AG04449 (cell line): ENCODE data around the gene LRBA.

ENCODE experiments used
- CTCF ChIA-PET: fragments of 350-600 bp; formaldehyde crosslinking; extraction: SDS; loops from one replicate; lab custom pipeline; 2021; ENCODE audit warnings: antibody characterized with exemption; lab: Yijun Ruan, JAX
- POLR2A ChIA-PET: fragments of 400-600, 350-600 bp; formaldehyde crosslinking; extraction: SDS; loops from one replicate; lab custom pipeline; 2020; ENCODE audit warnings: antibody characterized with exemption, inconsistent platforms; lab: Yijun Ruan, JAX
- DNase-seq: peaks from one replicate; pipeline ENCODE4 v3.0.0-alpha.2; 2010; ENCODE audit warnings: low read depth, low spot score
- H3K4me3 ChIP-seq: 2 replicates; pipeline ENCODE4 v1.5.1; 2011; ENCODE audit warnings: low read depth, mild to moderate bottlenecking, control low read depth, low read length
- CTCF ChIP-seq: IDR thresholded peaks from one replicate; pipeline ENCODE4 v1.5.1; 2011; ENCODE audit warnings: mild to moderate bottlenecking, moderate library complexity, low read length, control low read depth, inconsistent platforms; ENCODE audit not compliant: insufficient read depth; ENCODE audit errors: missing control alignments

The LRBA gene

GRCh38 chr4:150782311-150782710, 232.8 kb downstream of the LRBA start:
- POLR2A ChIA-PET = no interaction called here
- no peak for DNase-seq
- no peak for TF ChIP-seq CTCF
- no peak overlapping the region for H3K4me3 ChIP-seq
- CTCF ChIA-PET = no interaction called here

- no peak for TF ChIP-seq CTCF
- no peak overlapping the region for H3K4me3 ChIP-seq
- DNase-seq = no peak
- POLR2A ChIA-PET = no interaction called here
- CTCF ChIA-PET = no interaction called here
Measured at GRCh38 chr4:150781191-150781590, 233.9 kb downstream of the LRBA start.

GRCh38 chr4:150779707-150780106, 235.4 kb downstream of the LRBA start:
- ChIA-PET POLR2A (no interaction called here), CTCF (interaction anchor here (0.8 kb wide), 1 partner anchor 14 kb away, joined by 3 read pairs; no protein-coding TSS in a partner anchor)
- no peak for DNase-seq
- no peak overlapping the region for H3K4me3 ChIP-seq
- no peak for TF ChIP-seq CTCF

- no peak overlapping the region for H3K4me3 ChIP-seq
- CTCF ChIA-PET = no interaction called here
- POLR2A ChIA-PET = no interaction called here
- no peak for DNase-seq
- no peak for TF ChIP-seq CTCF
Measured at GRCh38 chr4:150773729-150774449, 241.2 kb downstream of the LRBA start.

- CTCF ChIA-PET = no interaction called here
- POLR2A ChIA-PET = no interaction called here
- no peak for DNase-seq
- no peak for TF ChIP-seq CTCF
- no peak overlapping the region for H3K4me3 ChIP-seq
Measured at GRCh38 chr4:150773032-150773431, 242.1 kb downstream of the LRBA start.

GRCh38 chr4:150771382-150771781, 243.7 kb downstream of the LRBA start:
- ChIA-PET CTCF (no interaction called here), POLR2A (no interaction called here)
- DNase-seq = no peak
- H3K4me3 ChIP-seq = no peak overlapping the region
- no peak for TF ChIP-seq CTCF
